Choroid plexus epithelial cell (primary cell): ENCODE measurements around the gene PKP1.

Experiments used
- DNase-seq: peaks from one replicate; pipeline ENCODE4 v3.0.0-alpha.2; 2010; ENCODE audit warnings: low read depth
- H3K4me3 ChIP-seq: 2 replicates; pipeline ENCODE4 v1.5.1; 2011; ENCODE audit warnings: low read depth, mild to moderate bottlenecking, control low read depth, low read length, moderate library complexity
- CTCF ChIP-seq: conservative IDR thresholded peaks from 2 replicates; pipeline ENCODE4 v1.5.1; 2011; ENCODE audit warnings: low read depth, mild to moderate bottlenecking, control low read depth, inconsistent platforms, low read length, moderate library complexity

The PKP1 gene

GRCh38 chr1:201251411-201251810 is 31.9 kb upstream of the PKP1 start:
- TF ChIP-seq CTCF, result no peak
- DNase-seq, result no peak
- no peak overlapping the region for H3K4me3 ChIP-seq

GRCh38 chr1:201251851-201252430 is 31.4 kb upstream of the PKP1 start:
- no peak overlapping the region for H3K4me3 ChIP-seq
- TF ChIP-seq CTCF, result no peak
- DNase-seq, result no peak

GRCh38 chr1:201252944-201253371 is 30.3 kb upstream of the PKP1 start:
- DNase-seq, result no peak
- H3K4me3 ChIP-seq, result no peak overlapping the region
- TF ChIP-seq CTCF, result no peak

GRCh38 chr1:201253411-201253810 is 29.9 kb upstream of the PKP1 start:
- TF ChIP-seq CTCF, result no peak
- DNase-seq, result no peak
- H3K4me3 ChIP-seq, result no peak overlapping the region

- DNase-seq, result no peak
- no peak overlapping the region for H3K4me3 ChIP-seq
- TF ChIP-seq CTCF, result no peak
These were observed 29.2 kb upstream of the PKP1 start for GRCh38 chr1:201253906-201254624.

- TF ChIP-seq CTCF, result peak; percentile 97
- peak; percentile 40 for DNase-seq
- no peak overlapping the region for H3K4me3 ChIP-seq
These were observed 28.5 kb upstream of the PKP1 start for GRCh38 chr1:201254625-201255478.
